Motor neuron (in vitro differentiated cells): ENCODE data around the gene PGLYRP3. TPM values are rescaled to one million over a fixed set of nuclear protein-coding genes. Genes with fewer than 3 reads are reported as not detected.
"Not testable (repeated sequence)": the region's sequence is repeated elsewhere in the genome, so short reads cannot be mapped to it uniquely, and the experiment has no call there.

Experiments
- ATAC-seq, 8 experiments: fragments of 200-7000 bp; cut with Tn5 transposase; replicated peaks in 6 of 8; 2 replicates each; pipeline ENCODE4 v1.8.0; 2021; ENCODE audit warnings: mild to moderate bottlenecking in 8 of 8, moderate library complexity in 8 of 8
- H3K27ac ChIP-seq, 2 donors: fragments of 250-450 bp; sonication (Bioruptor Pico); 2 replicates each; pipeline ENCODE4 v1.9.0; 2021; ENCODE audit warnings: antibody characterized with exemption in 2 of 2, mild to moderate bottlenecking in 2 of 2, moderate library complexity in 1 of 2
- H3K4me1 ChIP-seq, 2 donors: fragments of 250-450 bp; sonication (Bioruptor Pico); replicated peaks in 1 of 2; 2 replicates each; pipeline ENCODE4 v1.6.1; 2021; ENCODE audit warnings: antibody characterized with exemption in 2 of 2, mild to moderate bottlenecking in 2 of 2, moderate library complexity in 1 of 2
- H3K4me3 ChIP-seq, 5 donors: fragments of 250-450 bp; sonication (Bioruptor Pico); 2 replicates each; pipeline ENCODE4 v1.9.0; 2021; ENCODE audit warnings: antibody characterized with exemption in 5 of 5, mild to moderate bottlenecking in 5 of 5, moderate library complexity in 4 of 5
- WGBS, 10 experiments: fragments of 450-650 bp; shearing (Covaris generic); methylation state at CpG; one replicate each; pipeline ENCODE4 v1.0.0; 2022; 5-methylcytosine and 5-hydroxymethylcytosine counted together
- in situ Hi-C, 9 experiments: fragments of 400-800 bp; cut with MboI; loops; one replicate each; pipeline ENCODE4 v1.15.0; 2021; ENCODE audit warnings: low sequenced_read_pairs in 9 of 9, low pct_unique_long_range_greater_than_20kb in 2 of 9; ENCODE audit not compliant: unreplicated experiment in 9 of 9
- total RNA-seq, 8 experiments: library from RNA; unstranded; fragments of 300-600 nt; gene quantifications; 2 replicates each; pipeline versions ENCODE4 v1.2.3 to v1.2.4, GENCODE V29; 2022

Gene PGLYRP3
- total RNA-seq, 8 experiments from 2014 or later = not detected

DNA sequence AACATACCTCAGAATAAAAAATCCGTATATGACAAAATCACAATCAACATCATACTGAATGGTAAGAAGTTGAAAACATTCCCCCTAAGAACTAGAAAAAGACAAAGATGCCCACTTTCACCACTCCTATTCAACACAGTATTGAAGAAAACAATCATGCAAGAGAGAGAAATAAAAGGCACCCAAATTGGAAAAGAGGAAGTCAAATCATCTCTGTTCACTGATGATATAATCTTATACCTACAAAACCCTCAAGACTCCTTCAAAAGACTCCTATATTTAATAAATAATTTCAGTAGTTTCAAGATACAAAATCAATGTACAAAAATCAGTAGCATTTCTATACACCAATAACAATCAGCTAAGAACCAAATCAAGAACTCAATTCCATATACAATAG, 21.1 kb upstream of the PGLYRP3 start:
- 0 to 93% (median 75%) methylated on average over 1 of the region's 1 CpG; no CpG with 5 or more reads in 3 of the 10 experiments for WGBS, 10 experiments
- ATAC-seq = no peak
- Histone ChIP-seq H3K4me3 (no peak overlapping the region), H3K27ac (no peak overlapping the region), H3K4me1 (no peaks in the 10 kb centered on the region)
- in situ Hi-C loops = no loop called here

GRCh38 chr1:153324912-153325311, 12.2 kb upstream of the PGLYRP3 start:
- no peak overlapping the region for H3K27ac ChIP-seq
- no peaks in the 10 kb centered on the region for H3K4me1 ChIP-seq
- no peak overlapping the region for H3K4me3 ChIP-seq
- ATAC-seq = no peak
- in situ Hi-C loops = no loop called here

DNA sequence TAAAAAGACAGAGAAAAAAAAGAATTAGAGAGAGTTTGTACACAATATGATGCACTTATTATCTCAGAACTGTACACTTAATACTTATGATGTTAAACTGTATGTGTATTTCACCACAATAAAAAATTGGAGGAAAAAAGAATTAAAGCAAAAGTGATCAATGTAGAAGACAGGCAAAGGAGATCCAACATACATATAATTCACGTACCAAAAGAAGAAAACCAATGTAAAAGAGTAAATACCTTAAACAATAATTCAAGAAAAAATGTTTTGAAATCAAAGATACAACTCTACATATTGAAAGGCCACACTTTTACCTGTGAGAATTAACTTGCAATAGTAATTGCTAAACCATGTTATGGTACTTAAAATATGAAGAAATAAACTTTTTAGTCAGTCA, 9.8 kb upstream of the PGLYRP3 start:
- in situ Hi-C loops = no loop called here
- ATAC-seq = no peak
- 0 to 5% (median 0%) methylated on average over 1 of the region's 1 CpG; no CpG with 5 or more reads in 1 of the 10 experiments for WGBS, 10 experiments
- Histone ChIP-seq H3K4me3 (no peak overlapping the region), H3K4me1 (no peaks in the 10 kb centered on the region), H3K27ac (no peak overlapping the region)

DNA sequence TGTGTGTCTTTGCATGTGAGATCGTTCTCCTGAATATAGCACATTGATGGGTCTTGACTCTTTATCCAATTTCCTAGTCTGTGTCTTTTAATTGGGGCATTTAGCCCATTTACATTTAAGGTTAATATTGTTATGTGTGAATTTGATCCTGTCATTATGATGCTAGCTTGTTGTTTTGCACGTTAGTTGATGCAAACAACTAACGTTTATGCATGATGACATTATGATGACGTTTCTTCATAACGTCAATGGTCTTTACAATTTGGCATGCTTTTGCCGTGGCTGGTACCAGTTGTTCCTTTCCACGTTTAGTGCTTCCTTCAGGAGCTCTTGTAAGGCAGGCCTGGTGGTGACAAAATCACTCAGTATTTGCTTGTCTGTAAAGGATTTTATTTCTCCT, 5.4 kb upstream of the PGLYRP3 start:
- ATAC-seq, in situ Hi-C loops, H3K4me3 ChIP-seq, H3K4me1 ChIP-seq, H3K27ac ChIP-seq: not testable (repeated sequence)
- 18 to 83% (median 71%) methylated on average over 1 to 7 of the region's 7 CpGs for whole genome bisulfite sequencing, 10 experiments

DNA sequence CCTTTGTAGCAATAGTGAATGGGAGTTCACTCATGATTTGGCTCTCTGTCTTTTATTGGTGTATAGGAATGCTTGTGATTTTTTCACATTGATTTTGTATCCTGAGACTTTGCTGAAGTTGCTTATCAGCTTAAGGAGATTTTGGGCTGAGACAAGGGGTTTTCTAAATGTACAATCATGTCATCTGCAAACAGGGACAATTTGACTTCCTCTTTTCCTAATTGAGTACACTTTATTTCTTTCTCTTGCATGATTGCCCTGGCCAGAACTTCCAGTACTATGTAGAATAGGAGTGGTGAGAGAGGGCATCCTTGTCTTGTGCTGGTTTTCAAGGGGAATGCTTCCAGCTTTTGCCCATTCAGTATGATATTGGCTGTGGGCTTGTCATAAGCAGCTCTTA, 3.3 kb upstream of the PGLYRP3 start:
- ATAC-seq, H3K4me3 ChIP-seq, H3K4me1 ChIP-seq, H3K27ac ChIP-seq, in situ Hi-C loops: not testable (repeated sequence)

GRCh38 chr1:153314388-153314787, 1.6 kb upstream of the PGLYRP3 start:
- in situ Hi-C loops, H3K4me1 ChIP-seq, ATAC-seq, H3K27ac ChIP-seq, H3K4me3 ChIP-seq: not testable (repeated sequence)

- Histone ChIP-seq H3K4me3 (no peak overlapping the region), H3K27ac (no peak overlapping the region), H3K4me1 (no peaks in the 10 kb centered on the region)
- 66 to 92% (median 84%) methylated on average over 1 to 2 of the region's 2 CpGs; no CpG with 5 or more reads in 6 of the 10 experiments for WGBS, 10 experiments
- in situ Hi-C loops = no loop called here
- ATAC-seq = no peak
These were observed 536 bp upstream of the PGLYRP3 start for GRCh38 chr1:153313288-153313687.

- WGBS, 10 experiments = 0 to 66% (median 29%) methylated on average over 1 to 7 of the region's 7 CpGs
- Histone ChIP-seq H3K27ac (no peak overlapping the region), H3K4me3 (no peak overlapping the region), H3K4me1 (no peaks in the 10 kb centered on the region)
- no peak for ATAC-seq
- in situ Hi-C loops = no loop called here
These were observed 2.2 kb downstream of the PGLYRP3 start for GRCh38 chr1:153310526-153310925.

DNA sequence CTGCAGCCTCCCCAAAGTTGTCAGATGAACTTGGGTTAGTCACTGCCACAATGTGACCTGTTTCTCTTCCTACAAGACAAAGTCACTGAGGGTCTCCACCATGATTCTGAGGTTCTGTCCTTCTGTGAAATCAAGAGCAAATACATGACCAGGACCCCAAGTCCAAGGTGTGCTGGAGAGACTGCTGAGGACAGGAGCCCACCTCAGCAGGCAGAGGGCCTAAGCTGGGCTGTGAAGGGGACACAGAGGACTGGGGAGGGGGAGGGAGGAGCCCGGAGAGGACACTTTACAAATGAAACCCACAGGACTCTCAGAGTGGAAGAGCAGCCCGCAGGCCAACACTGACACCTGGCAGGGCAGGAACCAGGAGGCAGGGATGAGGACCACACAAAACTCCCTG, 3.3 kb downstream of the PGLYRP3 start:
- in situ Hi-C loops = no loop called here
- ATAC-seq = no peak
- 38 to 73% (median 43%) methylated on average over 1 to 2 of the region's 2 CpGs; no CpG with 5 or more reads in 7 of the 10 experiments for WGBS, 10 experiments

GRCh38 chr1:153308540-153308939, 4.2 kb downstream of the PGLYRP3 start:
- Histone ChIP-seq H3K4me1 (no peaks in the 10 kb centered on the region), H3K4me3 (no peak overlapping the region), H3K27ac (no peak overlapping the region)
- ATAC-seq = no peak
- in situ Hi-C loops = no loop called here
- WGBS, 10 experiments = 60 to 86% (median 78%) methylated on average over 1 to 2 of the region's 2 CpGs; no CpG with 5 or more reads in 7 of the 10 experiments

More for the DNA sequence above, 3.3 kb downstream of the PGLYRP3 start:
- H3K4me1 ChIP-seq = no peaks in the 10 kb centered on the region
- no peak overlapping the region for H3K4me3 ChIP-seq
- no peak overlapping the region for H3K27ac ChIP-seq

DNA sequence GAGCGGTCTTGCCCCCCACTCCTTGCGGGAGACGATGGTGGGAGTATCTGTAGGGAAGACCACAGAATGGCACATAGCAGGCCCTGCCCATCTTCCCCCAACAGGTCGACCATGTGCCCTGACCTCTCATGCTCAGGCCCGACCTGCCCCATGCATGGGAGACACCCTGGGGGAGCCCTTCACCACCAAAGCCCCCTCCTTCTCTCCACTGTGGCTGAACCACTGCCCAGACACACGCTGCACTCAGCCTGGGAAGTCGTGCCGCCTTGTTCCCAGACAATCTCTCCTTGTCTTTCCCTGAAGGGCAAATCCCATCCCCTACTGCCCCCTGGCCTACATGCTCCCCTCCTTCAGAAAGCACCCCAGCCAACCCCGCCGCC, 5.5 kb downstream of the PGLYRP3 start:
- no peak for ATAC-seq
- Histone ChIP-seq H3K4me1 (no peaks in the 10 kb centered on the region), H3K27ac (no peak overlapping the region), H3K4me3 (no peak overlapping the region)
- 0 to 72% methylated on average over 1 to 7 of the region's 10 CpGs; no CpG with 5 or more reads in 8 of the 10 experiments for WGBS, 10 experiments
- in situ Hi-C loops = no loop called here

DNA sequence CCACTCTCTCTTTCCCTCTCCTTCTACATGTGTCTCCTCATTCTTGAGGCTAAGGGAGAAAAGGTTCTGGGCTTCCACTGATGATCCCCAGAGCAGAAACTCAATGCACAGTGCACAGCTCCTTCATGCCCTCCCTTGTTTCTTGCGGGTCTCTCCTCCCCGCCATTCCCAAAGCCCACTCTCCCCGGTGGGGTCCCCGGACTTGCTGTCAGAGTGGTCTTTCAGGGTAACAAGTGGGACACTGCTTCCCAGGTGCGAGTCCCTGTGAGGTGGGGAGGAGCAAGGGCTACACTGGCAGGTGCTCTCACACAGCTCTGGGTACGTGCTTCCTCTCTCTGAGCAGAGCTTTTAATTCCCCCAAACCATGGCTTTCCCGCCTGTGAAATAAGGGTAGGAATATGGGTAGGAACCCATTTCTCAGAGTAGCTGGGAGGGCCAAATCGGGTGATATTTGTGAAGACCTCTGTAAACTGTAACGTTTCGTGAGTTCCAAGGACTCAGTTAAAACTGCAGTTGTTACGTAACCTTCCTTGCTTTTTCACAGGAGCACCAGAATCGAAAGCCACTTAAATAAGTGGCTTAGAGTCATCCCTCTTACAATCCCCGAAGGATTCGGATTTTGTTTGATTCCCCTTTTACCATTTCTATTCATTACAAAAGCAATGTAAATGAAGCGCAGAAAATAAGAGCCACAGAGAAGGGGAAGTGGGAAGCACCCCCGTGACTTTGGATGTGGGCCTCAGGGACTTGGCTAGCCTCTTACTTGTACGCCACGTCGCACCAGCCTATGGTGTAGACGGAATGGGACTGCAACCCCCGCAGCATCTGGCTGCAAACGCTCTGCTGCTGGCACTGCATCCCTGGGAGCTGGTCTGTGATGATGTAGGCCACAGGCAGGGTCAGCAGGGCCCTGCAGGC, 6.2 kb downstream of the PGLYRP3 start:
- no peak overlapping the region for H3K4me3 ChIP-seq
- H3K4me1 ChIP-seq = no peaks in the 10 kb centered on the region
- in situ Hi-C loops = no loop called here
- H3K27ac ChIP-seq = no peak overlapping the region
- no peak for ATAC-seq
- WGBS, 10 experiments = 24 to 79% (median 58%) methylated on average over 4 to 17 of the region's 22 CpGs; no CpG with 5 or more reads in 1 of the 10 experiments

- 48 to 100% (median 82%) methylated on average over 1 to 6 of the region's 6 CpGs; no CpG with 5 or more reads in 1 of the 10 experiments for WGBS, 10 experiments
- in situ Hi-C loops = no loop called here
These were observed 7.1 kb downstream of the PGLYRP3 start for GRCh38 chr1:153305682-153306081.

DNA sequence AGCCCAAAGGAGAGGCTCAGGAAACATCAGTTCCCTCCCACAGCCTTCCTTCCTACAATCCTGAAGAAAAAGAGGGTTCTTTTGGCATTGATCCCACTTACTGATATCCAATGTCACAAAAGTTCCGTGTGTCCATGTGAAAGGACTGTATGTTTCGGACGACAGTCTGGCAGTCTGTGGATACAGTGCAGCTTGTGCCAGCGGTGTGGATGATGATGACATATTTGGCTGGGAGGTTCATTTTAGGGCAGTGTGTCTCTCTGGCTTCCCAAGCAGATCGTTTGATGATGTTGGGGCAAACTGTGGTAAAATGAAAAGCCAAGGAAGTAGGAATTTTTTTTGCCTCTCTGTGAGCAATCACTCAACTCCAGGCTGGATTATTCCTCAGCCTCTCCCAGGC, 10.4 kb downstream of the PGLYRP3 start:
- H3K27ac ChIP-seq = no peak overlapping the region
- WGBS, 10 experiments = 0 to 93% (median 65%) methylated on average over 1 to 5 of the region's 5 CpGs; no CpG with 5 or more reads in 1 of the 10 experiments
- in situ Hi-C loops = no loop called here
- H3K4me3 ChIP-seq = no peak overlapping the region
- H3K4me1 ChIP-seq = no peaks in the 10 kb centered on the region
- peak in 1 of 8 experiments; percentile 52 for ATAC-seq

More at GRCh38 chr1:153305682-153306081, 7.1 kb downstream of the PGLYRP3 start:
- Histone ChIP-seq H3K4me1 (no peaks in the 10 kb centered on the region), H3K4me3 (no peak overlapping the region), H3K27ac (no peak overlapping the region)
- no peak for ATAC-seq
